ENCODE measurements around the gene RAPGEF2.

The RAPGEF2 gene

GRCh38 chr4:159220353-159220752 lies 117.5 kb downstream of the RAPGEF2 start:
- TF ChIP-seq CTCF (IDR thresholded peaks at IDR 0.05), result no peak

GRCh38 chr4:159221280-159221679 lies 118.4 kb downstream of the RAPGEF2 start:
- TF ChIP-seq CTCF (IDR thresholded peaks at IDR 0.05), result no peak

GRCh38 chr4:159222043-159222552 lies 119.2 kb downstream of the RAPGEF2 start:
- no peak for TF ChIP-seq CTCF (IDR thresholded peaks at IDR 0.05)

- no peak for TF ChIP-seq CTCF (IDR thresholded peaks at IDR 0.05)
Observed at GRCh38 chr4:159224408-159224807, 121.5 kb downstream of the RAPGEF2 start.

- TF ChIP-seq CTCF (IDR thresholded peaks at IDR 0.05), result no peak
Observed at GRCh38 chr4:159227378-159227777, 124.5 kb downstream of the RAPGEF2 start.

- no peak for TF ChIP-seq CTCF (IDR thresholded peaks at IDR 0.05)
Observed at GRCh38 chr4:159227984-159228383, 125.1 kb downstream of the RAPGEF2 start.

GRCh38 chr4:159229164-159229563 lies 126.3 kb downstream of the RAPGEF2 start:
- TF ChIP-seq CTCF (IDR thresholded peaks at IDR 0.05), result no peak

- no peak for TF ChIP-seq CTCF (IDR thresholded peaks at IDR 0.05)
Observed at GRCh38 chr4:159232465-159233106, 129.7 kb downstream of the RAPGEF2 start.

All from LNCAP (cell line).